ENCODE results near the gene DNASE1L2.

Gene DNASE1L2

DNA sequence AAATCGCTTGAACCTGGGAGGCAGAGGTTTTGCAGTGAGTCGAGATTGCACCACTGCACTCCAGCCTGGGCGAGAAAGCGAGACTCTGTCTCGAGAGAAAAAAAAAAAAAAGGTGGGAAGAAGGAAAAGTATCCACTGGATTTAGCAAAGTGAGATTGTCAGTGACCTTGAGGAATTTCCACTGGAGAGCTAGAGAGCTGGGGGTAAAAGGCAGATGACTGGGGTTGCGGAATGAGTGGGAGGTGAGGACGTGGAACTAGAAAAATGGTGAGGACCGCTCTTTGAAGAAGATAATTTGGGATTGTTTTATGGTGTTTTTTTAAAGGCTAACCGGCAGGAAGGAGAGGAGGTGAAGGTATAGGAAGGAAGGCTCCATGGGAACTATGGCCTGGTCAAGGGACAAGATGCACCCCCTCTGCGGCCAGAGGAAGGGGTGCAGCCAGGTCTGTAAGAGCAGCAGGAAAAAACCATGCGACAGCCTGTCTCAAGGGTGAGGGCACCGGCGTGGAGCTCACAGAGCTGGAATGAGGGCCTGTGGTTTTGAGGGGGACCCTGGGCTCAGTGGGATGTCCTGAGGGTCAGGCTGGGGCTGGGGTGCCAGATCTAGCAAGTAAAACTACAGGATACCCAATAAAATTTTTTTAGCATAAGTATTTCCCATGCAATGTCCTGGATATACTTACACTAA is 31.7 kb upstream of the DNASE1L2 start:
- DNase-seq = peak; percentile 19 to 55

DNA sequence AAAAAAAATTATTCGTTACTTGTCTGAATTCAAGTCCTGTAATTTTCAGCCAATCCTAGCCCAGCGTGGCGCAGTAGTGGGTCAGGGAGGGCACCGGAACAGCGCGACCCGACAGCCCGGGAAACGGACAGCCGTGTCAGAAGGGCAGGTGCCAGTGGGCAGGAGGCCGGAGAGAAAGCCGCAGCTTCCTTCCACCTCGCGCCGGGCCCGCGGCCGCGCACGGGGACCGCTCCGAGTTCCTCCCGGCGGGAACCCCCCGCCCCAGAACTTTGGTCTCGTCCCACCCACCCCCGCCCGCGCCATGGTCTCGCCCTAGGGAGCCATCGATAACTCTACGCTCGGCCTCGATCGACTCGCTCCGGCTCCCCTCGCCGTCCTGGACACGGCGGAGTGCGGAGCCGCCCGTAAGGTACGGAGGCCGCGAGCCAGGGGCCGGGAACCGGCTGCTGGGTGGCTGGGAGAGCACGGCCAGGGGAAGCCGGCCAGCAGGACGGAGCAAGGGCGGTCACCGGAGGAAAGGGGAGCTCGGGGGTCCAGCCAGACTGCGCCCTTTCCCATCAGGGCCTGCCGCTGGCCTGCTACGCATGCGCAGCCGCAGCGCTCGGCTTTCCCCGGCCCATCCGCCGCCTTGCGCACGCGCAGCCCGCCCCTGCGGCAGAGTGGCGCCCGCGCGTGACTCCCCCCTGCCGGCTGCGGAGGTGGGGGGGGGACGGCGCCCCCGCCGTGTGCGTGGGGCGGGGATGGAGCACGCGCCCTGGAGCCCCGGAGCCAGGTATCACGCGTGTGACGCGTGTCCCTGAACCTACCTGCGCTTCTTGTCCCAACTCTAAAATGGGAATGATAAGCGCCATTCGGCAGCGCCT is 30.9 kb upstream of the DNASE1L2 start, which contains the start of gene MLST8:
TSS of gene MLST8 (plus strand) at position 351 of the 863 bp plus-strand sequence. CDS start 632 bp downstream, outside the sequence.
- DNase-seq = peak; percentile 69 to 90

DNA sequence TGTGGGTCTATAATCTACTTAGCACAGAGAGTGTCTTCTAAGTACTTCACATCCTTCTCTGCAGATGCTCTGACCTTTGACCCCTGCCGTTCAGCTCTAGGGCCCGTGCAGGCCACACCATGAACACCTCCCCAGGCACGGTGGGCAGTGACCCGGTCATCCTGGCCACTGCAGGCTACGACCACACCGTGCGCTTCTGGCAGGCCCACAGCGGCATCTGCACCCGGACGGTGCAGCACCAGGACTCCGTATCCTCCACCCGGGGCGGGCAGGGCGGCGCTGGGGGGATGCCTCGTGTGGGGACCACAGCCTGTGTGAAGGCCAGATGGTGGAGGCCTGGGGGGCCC is 30.3 kb upstream of the DNASE1L2 start:
- DNase-seq = no peak

DNA sequence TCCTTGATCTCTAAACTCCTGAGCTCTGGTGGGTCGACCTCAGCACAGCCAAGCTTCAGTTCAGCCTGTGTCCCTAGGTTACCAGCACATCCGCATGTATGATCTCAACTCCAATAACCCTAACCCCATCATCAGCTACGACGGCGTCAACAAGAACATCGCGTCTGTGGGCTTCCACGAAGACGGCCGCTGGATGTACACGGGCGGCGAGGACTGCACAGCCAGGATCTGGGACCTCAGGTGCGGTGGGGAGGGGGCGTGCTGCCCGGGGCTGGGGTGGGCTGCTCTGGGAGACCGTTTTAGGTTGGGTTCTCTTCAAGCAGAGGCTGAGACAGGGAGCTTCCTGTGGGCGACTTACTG is 29.8 kb upstream of the DNASE1L2 start:
- DNase-seq = no peak

DNA sequence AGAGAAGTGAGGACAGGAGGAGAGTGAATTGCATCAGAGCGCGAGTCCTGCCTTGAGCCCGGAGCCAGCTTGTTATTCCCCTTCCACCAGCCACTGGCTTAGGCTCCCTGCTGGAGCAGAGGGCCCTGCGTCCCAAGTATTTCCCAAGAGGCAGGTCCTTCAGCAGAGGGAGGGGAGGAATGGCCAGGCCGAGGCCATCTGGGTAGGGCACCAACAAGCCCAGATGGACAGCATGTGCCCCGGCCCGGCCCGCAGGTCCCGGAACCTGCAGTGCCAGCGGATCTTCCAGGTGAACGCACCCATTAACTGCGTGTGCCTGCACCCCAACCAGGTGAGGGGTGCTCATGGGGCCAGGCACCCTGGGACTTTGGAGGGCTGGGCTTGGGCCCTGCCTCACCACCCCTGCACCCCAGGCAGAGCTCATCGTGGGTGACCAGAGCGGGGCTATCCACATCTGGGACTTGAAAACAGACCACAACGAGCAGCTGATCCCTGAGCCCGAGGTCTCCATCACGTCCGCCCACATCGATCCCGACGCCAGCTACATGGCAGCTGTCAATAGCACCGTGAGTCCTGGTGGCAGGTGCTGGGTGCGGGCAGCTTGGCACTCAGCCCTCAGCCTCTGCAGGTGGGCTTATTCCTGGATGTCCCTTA is 29.3 kb upstream of the DNASE1L2 start:
- DNase-seq = peak; percentile 37 to 57

DNA sequence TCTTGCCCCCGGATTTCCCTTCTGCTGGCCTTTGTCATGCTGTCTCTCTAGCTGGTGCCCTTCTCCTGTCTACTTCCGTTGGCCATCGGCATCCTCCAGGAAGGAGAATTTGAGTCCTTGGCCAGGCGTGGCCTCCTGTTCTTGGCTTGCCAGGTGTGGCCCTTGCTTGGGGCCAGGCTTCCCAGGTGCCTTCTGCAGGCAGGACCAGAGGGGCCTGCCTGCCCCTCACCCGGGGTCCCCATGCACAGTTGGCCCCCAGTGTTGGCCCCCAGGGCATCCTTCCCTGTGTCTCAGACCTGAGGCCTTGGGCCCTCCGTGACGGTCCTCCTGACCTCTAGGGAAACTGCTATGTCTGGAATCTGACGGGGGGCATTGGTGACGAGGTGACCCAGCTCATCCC is 28.4 kb upstream of the DNASE1L2 start:
- DNase-seq = no peak

DNA sequence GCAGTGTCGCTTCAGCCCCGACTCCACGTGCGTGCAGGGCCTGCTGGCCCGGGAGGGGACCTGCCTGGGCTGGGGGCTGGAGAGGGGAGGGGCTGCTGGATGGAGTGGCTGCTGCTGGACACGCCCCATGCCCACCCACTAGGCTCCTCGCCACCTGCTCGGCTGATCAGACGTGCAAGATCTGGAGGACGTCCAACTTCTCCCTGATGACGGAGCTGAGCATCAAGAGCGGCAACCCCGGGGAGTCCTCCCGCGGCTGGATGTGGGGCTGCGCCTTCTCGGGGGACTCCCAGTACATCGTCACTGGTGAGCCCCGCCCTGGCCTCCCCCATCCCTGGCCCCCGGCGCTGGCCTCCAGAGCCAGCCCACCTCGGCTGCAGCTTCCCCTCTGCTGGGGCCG is 27.9 kb upstream of the DNASE1L2 start:
- DNase-seq = no peak

DNA sequence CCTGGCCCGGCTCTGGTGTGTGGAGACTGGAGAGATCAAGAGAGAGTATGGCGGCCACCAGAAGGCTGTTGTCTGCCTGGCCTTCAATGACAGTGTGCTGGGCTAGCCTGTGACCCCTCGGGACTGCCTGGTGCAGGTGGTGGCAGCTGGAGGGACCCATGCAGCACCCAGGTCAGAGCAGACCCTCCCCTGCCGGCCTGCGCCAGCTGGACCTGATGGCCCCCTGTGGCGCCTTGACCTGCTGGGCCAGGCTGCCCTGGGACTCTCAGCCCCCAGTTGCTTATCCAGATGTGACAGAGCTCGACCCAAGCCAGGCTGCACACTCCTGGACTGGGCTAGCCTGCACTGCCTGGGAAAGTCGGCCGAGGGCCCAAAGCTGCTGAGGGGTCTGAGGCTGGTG is 27.5 kb upstream of the DNASE1L2 start:
- no peak for DNase-seq

DNA sequence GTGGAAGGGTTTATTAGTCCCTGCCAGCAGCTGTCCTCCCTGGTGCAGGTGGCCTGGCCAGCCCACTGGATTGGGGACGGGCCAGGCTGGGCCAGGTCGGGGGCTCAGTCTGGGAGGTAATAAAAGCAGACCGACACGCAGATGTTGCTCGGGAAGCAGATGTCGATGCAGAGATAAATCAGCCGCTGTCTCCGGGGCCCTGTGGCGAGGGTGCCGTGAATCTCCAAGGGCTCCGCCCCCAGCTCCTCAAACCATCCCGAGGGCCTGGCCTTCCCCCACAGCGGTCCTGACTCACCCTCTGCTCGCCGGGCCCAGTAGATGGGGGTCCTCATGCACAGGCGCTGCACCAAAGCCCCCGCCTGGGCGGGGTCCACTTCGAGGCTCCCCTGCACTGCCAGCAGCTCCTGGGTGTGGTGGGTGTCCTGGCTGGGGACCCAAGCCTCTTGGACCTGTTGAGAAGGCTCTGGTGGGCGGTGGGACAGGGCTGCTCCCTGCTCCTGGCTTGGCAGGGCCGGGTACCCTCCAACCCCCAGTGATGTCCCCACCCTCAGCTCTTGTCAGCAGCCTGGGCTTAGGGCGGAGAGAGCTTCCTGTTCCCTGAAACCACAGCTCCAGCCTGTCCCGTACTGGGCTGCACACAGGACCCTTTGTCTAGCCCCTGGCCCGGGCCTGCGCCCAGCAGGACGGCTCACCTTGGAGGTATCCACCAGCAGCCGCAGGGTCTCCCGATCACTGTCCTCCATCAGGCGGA is 26.8 kb upstream of the DNASE1L2 start:
- DNase-seq = no peak

GRCh38 chr16:2210009-2210332 is 26.3 kb upstream of the DNASE1L2 start:
- no peak for DNase-seq

- DNase-seq = no peak
Observed at GRCh38 chr16:2210386-2211365, 25.6 kb upstream of the DNASE1L2 start, which contains the start of gene BRICD5. TSS of gene BRICD5 (minus strand) at chr16:2210863. CDS start at chr16:2210833, 30 bp downstream.

DNA sequence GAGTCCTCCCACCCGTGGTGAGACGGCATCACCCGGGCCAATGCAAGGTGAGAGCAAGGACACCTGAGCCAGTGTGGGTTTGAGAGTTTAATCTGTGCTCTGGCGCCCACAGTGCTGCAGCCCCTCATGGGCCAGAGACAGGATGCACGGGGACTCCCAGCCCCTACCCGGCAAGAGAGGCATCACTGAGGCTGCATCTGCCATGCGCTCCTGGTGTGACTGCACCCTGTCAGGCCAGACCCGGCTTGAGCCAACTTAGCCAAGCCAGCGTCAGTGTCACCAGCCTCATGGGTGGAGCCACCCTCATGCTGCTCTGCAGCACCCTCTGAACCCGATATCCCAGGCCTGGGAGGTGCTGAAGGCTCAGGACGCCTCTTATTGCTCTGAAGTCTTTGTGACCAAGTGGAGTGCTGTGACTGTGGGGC is 24.3 kb upstream of the DNASE1L2 start:
- DNase-seq = no peak

DNA sequence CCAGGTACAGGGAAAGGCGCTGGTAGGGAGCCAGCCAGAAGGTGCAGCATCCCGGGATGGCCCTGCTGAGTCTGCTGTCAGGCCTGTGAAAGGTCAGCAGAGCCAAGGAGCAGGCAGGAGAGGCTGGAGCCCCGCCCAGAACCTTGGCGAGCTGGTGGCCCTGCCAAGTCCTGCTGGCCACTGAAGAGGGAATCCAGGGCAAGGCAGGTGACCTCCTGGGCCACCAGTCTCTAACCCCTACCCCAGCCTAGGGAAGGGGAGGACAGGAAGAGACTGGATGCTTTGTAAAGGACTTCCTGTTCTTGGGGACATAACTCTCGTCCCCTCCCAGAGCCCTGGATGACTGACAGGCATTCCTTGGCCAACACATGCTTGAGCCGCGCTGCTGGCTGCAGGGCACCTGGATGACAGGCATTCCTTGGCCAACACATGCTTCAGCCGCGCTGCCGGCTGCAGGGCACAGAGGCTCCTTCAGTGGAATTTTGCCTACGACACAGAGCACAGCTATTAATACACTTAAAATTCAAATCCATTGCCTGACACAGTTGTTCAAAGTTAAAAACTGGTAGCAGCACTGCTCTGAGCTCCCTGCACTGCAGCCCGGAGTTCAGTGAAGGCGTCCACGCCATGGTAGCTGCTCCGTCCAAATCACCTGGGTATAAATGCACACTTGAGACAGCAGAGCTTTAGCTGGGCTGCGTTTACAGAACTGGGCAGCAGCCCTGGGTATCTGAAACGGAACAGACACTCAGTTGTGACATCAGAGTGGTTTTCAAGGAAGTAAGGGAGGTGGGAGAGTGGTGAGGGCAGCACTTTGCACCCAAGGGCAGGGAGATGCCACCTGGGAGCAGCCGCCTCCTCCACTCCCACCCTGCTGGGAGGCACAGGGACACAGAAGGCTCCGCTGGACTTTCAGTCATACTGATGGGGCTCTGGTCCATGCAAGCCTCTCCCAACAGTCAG is 23.6 kb upstream of the DNASE1L2 start:
- peak in 1 of 2 donors; percentile 42 for DNase-seq

GRCh38 chr16:2213817-2214718 is 22.2 kb upstream of the DNASE1L2 start:
- no peak for DNase-seq

GRCh38 chr16:2214719-2214968 is 21.6 kb upstream of the DNASE1L2 start, which contains the start of gene PGP:
TSS of gene PGP (minus strand) at chr16:2214840. CDS start at chr16:2214777, 63 bp downstream.
- no peak for DNase-seq

GRCh38 chr16:2216330-2216729 is 19.9 kb upstream of the DNASE1L2 start:
- no peak for DNase-seq

DNA sequence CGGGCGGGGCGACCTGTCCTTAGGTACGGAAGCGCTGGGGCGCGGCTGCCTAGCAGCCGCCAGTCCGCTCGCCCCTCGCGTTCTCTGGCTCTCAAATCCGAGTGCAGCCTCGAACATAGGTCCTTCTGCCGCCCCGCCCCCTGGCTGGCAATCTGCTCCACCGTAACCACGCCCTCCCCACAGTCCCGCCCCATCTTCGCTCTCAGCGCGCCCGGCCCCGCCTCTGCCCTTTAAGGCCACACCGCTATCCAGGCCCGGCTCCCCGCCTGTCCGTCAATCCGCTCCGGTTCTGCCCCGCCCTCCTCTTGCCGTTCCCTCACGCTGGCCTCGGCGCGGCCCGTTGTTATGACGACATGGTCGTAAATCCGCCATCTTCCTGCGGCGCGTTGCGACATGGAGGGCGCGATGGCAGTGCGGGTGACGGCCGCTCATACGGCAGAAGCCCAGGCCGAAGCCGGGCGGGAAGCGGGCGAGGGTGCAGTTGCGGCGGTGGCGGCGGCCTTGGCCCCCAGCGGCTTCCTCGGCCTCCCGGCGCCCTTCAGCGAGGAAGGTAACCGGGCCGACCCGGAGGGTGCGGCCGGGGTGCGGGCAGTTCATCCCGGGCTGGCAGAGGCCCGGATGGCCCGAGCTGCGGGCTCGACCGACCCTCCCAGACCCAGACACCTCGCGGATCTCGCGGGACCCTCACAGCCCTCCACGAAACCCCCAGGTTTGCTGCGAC is 12.9 kb upstream of the DNASE1L2 start, which contains the start of gene E4F1:
TSS of gene E4F1 (plus strand) at position 371 of the 721 bp plus-strand sequence. CDS start at position 394, 23 bp downstream.
- peak; percentile 99 for DNase-seq

DNA sequence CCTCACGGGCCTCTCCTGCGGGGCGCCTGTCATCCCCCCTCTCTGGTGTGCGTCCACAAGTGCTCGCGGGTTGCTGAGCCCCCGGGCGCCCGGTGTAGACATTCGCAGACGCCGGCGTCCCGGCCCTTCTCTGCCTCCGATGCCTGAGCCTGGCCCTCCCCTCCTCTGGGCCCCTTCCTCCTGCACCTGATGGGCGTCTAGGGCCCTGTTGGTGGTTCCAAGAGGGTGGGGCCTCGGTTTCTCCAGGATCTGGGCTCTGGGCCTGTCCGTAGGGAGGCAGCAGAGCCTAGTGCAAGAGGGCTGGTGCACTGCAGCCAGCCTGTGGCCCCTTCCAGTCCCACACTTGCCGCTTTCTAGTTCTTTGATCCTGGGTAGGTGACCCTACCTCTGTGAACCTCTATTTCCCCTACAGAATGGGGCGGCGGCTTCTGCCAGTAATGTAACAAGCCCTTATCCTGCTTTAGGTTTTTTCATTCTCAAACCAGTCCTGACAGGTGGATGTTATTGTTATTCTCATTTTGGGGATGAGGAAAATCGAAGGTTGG is 12.2 kb upstream of the DNASE1L2 start:
- peak; percentile 24 to 52 for DNase-seq
